ENCODE results near the gene PDLIM5.
A peak's percentile ranks its signal among the peaks of the same experiment; 100 is the strongest.
"Not testable (repeated sequence)": the region's sequence is repeated elsewhere in the genome, so short reads cannot be mapped to it uniquely, and the experiment has no call there.

Gene PDLIM5, protein sequence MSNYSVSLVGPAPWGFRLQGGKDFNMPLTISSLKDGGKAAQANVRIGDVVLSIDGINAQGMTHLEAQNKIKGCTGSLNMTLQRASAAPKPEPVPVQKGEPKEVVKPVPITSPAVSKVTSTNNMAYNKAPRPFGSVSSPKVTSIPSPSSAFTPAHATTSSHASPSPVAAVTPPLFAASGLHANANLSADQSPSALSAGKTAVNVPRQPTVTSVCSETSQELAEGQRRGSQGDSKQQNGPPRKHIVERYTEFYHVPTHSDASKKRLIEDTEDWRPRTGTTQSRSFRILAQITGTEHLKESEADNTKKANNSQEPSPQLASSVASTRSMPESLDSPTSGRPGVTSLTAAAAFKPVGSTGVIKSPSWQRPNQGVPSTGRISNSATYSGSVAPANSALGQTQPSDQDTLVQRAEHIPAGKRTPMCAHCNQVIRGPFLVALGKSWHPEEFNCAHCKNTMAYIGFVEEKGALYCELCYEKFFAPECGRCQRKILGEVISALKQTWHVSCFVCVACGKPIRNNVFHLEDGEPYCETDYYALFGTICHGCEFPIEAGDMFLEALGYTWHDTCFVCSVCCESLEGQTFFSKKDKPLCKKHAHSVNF

GRCh38 chr4:94451695-94452475 is at the start of gene PDLIM5:
PDLIM5 (plus strand) TSS chr4:94451942; CDS start chr4:94455289, 3,347 bp downstream.
- Mint-ChIP-seq H3K36me3 (peaks cover 3% of the 10 kb centered on the region), H3K9me3 (no peaks in the 10 kb centered on the region), H3K27ac (peak within 1 kb of the TSS; percentile 93), H3K27me3 (peaks cover 5% of the 10 kb centered on the region), H3K4me3 (peak within 1 kb of the TSS; percentile 91), H3K4me1 (peaks cover 16% of the 10 kb centered on the region)
- ATAC-seq (ENCODE audit: low read depth) (peak; percentile 91), DNase-seq (ENCODE audit: low spot score in 2 of 2) (peak; percentile 77 to 85)

DNA sequence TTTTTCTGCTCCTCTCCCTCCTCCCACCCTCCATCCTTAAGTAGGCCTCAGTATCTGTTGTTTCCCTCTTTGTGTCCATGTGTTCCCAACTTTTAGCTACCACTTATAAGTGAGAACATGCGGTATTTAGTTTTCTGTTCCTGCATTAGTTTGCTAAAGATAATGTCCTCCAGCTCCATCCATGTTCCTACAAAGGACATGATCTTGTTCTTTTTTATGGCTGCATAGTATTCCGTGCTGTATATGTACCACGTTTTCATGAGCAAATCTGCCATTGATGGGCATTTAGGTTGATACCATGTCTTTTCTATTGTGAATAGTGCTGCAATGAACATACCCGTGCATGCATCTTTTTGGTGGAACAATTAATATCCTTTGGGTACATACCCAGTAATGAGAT is 49.3 kb upstream of the PDLIM5 start:
- ATAC-seq (ENCODE audit: low read depth); H3K4me3 Mint-ChIP-seq; H3K4me1 Mint-ChIP-seq; DNase-seq (ENCODE audit: low spot score in 2 of 2); H3K27me3 Mint-ChIP-seq; H3K27ac Mint-ChIP-seq; H3K36me3 Mint-ChIP-seq; H3K9me3 Mint-ChIP-seq: not testable (repeated sequence)

DNA sequence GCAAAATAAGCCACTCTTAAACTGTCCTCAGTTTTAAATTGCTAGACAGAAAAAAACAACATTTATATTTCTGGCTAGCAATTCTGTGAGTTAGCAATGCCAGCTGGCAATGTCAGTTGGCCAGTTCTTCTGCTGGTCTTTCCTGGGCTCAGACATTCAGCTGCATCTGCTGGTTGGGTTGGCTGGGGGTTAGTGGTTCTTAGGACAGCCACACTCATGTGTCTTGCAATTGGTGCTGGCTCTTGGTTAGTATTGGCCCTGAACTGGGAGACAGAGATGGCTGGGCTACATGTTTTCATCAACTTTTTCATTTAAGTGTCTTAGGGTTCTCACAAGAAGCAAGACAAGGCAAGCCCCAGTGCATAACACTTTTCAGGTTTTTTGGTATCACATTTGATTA is 48.0 kb upstream of the PDLIM5 start:
- peaks cover 2% of the 10 kb centered on the region for H3K9me3 Mint-ChIP-seq
- H3K36me3 Mint-ChIP-seq, result peaks cover 2% of the 10 kb centered on the region
- ATAC-seq (ENCODE audit: low read depth) (no peak), DNase-seq (ENCODE audit: low spot score in 2 of 2) (no peak)
- H3K27ac Mint-ChIP-seq, result no peak overlapping the region
- H3K27me3 Mint-ChIP-seq, result peaks cover 3% of the 10 kb centered on the region
- no peaks in the 10 kb centered on the region for H3K4me1 Mint-ChIP-seq
- H3K4me3 Mint-ChIP-seq, result no peak overlapping the region

- DNase-seq (ENCODE audit: low spot score in 2 of 2) (peak; percentile 37 to 56), ATAC-seq (ENCODE audit: low read depth) (peak; percentile 67)
- Mint-ChIP-seq H3K4me1 (no peaks in the 10 kb centered on the region), H3K36me3 (peaks cover 2% of the 10 kb centered on the region), H3K4me3 (no peak overlapping the region), H3K27ac (no peak overlapping the region), H3K9me3 (peaks cover 2% of the 10 kb centered on the region), H3K27me3 (peaks cover 3% of the 10 kb centered on the region)
These were observed 44.9 kb upstream of the PDLIM5 start for GRCh38 chr4:94406668-94407437.

DNA sequence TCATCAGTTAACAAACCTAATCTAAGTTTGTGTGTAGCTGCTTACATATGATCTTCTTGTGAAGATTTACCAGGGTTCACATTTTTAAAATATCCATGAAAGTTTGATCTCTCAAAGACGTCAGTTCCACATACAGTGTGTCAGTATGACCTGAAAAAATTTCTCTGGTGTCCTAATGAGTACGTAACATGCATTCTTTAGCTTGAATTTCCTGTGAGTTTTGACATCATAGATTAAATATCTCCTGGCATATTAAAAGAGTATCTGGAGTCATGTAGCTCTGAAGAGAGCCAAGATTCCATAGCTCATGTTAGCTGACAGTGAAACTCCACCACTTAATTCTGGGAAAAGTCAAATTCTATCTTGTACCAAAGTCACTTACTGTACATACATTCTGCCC is 43.9 kb upstream of the PDLIM5 start:
- Mint-ChIP-seq H3K27me3 (peaks cover 3% of the 10 kb centered on the region), H3K9me3 (no peaks in the 10 kb centered on the region), H3K4me3 (no peak overlapping the region), H3K4me1 (no peaks in the 10 kb centered on the region), H3K27ac (no peak overlapping the region), H3K36me3 (no peaks in the 10 kb centered on the region)
- DNase-seq (ENCODE audit: low spot score in 2 of 2), result no peak
- no peak for ATAC-seq (ENCODE audit: low read depth)

DNA sequence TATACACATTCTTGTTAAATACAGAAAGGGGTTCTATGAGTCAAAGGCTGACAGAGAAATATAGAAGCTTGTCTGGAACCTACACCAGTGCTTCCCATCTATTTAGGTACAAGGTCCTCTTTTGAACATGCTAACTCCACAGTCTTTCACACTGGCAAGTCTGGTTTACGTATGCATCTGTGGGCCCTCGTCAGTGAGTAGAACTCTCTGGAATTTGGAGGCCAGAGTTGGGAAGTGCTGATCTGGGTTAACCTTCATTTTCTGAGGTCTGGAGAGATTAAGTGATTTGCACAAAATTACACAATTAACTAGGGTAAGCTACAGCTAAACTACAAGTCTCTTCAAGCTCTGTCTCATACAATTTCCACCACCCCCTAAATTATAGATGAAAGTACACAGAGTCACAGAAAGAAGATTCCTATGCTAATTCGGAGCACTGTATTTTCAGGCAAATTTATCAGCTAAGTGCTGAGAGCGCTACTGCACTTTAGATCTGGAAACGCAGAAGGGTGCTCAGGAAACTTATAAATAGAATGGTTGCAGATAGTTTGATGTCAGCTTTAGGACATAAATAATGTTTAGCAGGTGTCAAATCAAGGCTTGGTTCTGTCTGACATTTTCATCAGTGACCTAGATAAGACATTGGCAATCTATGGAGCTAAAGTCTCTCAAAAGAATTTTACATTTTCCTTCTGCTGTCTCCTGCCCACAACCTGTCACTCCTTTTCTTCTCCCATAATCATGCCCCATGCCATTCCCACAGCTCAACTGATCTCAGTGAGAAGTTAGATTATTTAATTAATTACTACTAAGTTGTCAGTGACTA is 43.0 kb upstream of the PDLIM5 start:
- H3K9me3 Mint-ChIP-seq, result no peaks in the 10 kb centered on the region
- peaks cover 2% of the 10 kb centered on the region for H3K27me3 Mint-ChIP-seq
- no peaks in the 10 kb centered on the region for H3K36me3 Mint-ChIP-seq
- no peak overlapping the region for H3K4me3 Mint-ChIP-seq
- ATAC-seq (ENCODE audit: low read depth), result no peak
- DNase-seq (ENCODE audit: low spot score in 2 of 2), result no peak
- no peaks in the 10 kb centered on the region for H3K4me1 Mint-ChIP-seq
- no peak overlapping the region for H3K27ac Mint-ChIP-seq

DNA sequence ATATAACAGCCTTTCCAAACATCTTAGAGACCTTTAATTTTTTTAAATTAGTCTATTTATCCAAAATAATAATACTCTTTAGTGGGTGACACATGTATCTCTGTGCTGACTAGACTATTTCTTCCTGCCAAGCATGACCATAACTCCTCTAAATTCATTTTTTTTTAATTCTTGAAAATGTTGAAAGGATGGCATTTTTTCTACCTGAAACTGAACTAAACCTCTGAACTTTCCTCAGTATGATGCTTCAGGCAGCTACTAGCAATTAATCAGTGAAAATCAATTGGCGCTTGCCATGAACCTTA is 42.4 kb upstream of the PDLIM5 start:
- Mint-ChIP-seq H3K27me3 (peaks cover 2% of the 10 kb centered on the region), H3K36me3 (no peaks in the 10 kb centered on the region), H3K9me3 (no peaks in the 10 kb centered on the region), H3K4me1 (no peaks in the 10 kb centered on the region), H3K27ac (no peak overlapping the region), H3K4me3 (no peak overlapping the region)
- DNase-seq (ENCODE audit: low spot score in 2 of 2) (no peak), ATAC-seq (ENCODE audit: low read depth) (no peak)

DNA sequence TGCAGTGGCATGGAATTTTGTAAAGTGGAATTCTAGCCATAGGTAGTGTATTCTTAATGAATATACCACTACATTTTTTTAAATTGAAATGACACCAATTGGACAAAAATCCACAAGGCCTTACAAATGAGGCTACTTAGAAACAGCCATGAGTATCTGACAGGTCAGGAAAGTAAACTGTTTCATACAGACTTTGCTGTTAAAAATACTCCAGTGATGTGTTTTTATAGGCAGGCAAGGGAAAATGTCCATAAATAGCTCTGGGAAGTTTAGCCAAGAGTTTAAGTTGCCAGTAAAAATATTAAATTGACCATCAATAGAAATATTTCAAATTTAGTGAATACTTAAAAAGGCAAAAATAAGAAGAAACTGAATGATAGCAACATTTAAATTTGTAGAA is 41.8 kb upstream of the PDLIM5 start:
- no peak overlapping the region for H3K27ac Mint-ChIP-seq
- no peak for ATAC-seq (ENCODE audit: low read depth)
- peaks cover 3% of the 10 kb centered on the region for H3K27me3 Mint-ChIP-seq
- H3K36me3 Mint-ChIP-seq, result no peaks in the 10 kb centered on the region
- no peak for DNase-seq (ENCODE audit: low spot score in 2 of 2)
- no peaks in the 10 kb centered on the region for H3K4me1 Mint-ChIP-seq
- H3K9me3 Mint-ChIP-seq, result no peaks in the 10 kb centered on the region
- H3K4me3 Mint-ChIP-seq, result no peak overlapping the region

DNA sequence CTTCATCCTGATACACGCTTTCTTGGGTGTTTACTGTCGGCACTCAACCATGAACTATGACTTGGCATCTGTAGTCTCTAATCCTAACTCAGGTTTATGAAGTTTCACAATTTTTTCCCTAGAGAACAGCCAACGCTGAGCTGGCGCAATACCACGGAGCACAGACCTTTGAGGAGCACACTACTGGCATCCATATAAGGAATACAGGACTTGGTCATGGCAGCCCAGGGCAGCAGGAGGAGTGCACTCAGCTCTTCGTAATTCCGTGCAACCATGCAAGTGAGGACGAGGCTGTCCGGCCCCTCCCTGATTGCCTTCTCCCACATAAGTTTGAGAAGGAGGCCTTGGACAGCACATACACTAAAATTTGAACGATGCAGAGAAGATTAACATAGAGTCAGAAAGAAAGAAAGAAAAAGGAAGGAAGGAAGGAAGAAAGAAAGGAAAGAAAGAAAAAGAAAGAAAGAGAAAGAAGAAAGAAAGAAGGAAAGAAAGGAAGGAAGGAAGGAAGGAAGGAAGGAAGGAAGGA is 41.0 kb upstream of the PDLIM5 start:
- Mint-ChIP-seq H3K36me3 (no peaks in the 10 kb centered on the region), H3K27ac (no peak overlapping the region), H3K4me1 (no peaks in the 10 kb centered on the region), H3K9me3 (no peaks in the 10 kb centered on the region), H3K4me3 (no peak overlapping the region), H3K27me3 (peaks cover 3% of the 10 kb centered on the region)
- DNase-seq (ENCODE audit: low spot score in 2 of 2), result no peak
- ATAC-seq (ENCODE audit: low read depth), result no peak

- Mint-ChIP-seq H3K27ac (no peak overlapping the region), H3K9me3 (no peaks in the 10 kb centered on the region), H3K4me1 (no peaks in the 10 kb centered on the region), H3K27me3 (peaks cover 5% of the 10 kb centered on the region), H3K4me3 (no peak overlapping the region), H3K36me3 (no peaks in the 10 kb centered on the region)
- DNase-seq (ENCODE audit: low spot score in 2 of 2) (no peak), ATAC-seq (ENCODE audit: low read depth) (no peak)
These were observed 40.4 kb upstream of the PDLIM5 start for GRCh38 chr4:94411296-94411695.

DNA sequence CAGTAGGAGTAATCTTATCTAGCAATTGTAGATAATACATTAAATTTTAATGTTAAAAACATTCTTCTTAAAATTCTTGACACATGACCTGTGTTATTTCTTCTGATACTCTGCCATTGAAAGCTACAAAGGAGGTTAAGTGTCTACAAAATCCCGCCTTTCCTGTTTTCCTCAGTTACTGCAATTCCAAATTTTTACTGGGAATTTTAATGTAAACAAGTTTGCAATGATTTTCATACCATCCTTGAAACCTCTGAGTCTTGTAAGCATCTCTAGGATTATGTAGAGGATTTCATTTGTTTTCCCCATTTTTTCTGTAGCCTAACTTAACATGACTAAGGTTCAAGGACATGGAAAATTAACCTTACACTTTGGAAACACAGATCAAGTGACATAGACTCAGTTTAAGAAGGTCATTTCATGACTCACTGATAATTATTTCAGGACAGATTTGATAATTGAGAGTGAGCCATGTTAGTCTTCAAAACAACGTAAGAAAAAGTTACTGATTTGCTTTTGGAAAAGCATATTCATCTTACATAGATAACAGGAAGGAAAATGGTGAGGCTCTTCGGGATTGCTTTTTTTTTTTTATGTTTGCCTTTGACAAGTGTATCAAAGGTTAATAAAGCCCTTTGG is 39.6 kb upstream of the PDLIM5 start:
- no peak overlapping the region for H3K4me3 Mint-ChIP-seq
- no peak for DNase-seq (ENCODE audit: low spot score in 2 of 2)
- no peaks in the 10 kb centered on the region for H3K9me3 Mint-ChIP-seq
- H3K36me3 Mint-ChIP-seq, result no peaks in the 10 kb centered on the region
- no peak overlapping the region for H3K27ac Mint-ChIP-seq
- H3K27me3 Mint-ChIP-seq, result peaks cover 11% of the 10 kb centered on the region
- H3K4me1 Mint-ChIP-seq, result no peaks in the 10 kb centered on the region
- no peak for ATAC-seq (ENCODE audit: low read depth)

GRCh38 chr4:94412658-94413038 is 39.1 kb upstream of the PDLIM5 start:
- no peaks in the 10 kb centered on the region for H3K9me3 Mint-ChIP-seq
- ATAC-seq (ENCODE audit: low read depth), result no peak
- no peaks in the 10 kb centered on the region for H3K36me3 Mint-ChIP-seq
- no peak overlapping the region for H3K27ac Mint-ChIP-seq
- DNase-seq (ENCODE audit: low spot score in 2 of 2), result no peak
- H3K4me3 Mint-ChIP-seq, result no peak overlapping the region
- peaks cover 11% of the 10 kb centered on the region for H3K27me3 Mint-ChIP-seq
- no peaks in the 10 kb centered on the region for H3K4me1 Mint-ChIP-seq

All from memory B cell (primary cell).